K562 (cell line): Measurements from ENCODE around the gene MBD5. TPM values are rescaled to one million over a fixed set of nuclear protein-coding genes. Genes with fewer than 3 reads are reported as not detected.

Source experiments
- CBX8 ChIP-seq: fragments of 200-600 bp; sonication (generic); IDR thresholded peaks from 2 replicates; pipeline ENCODE4 v1.6.1; 2012; ENCODE audit warnings: borderline replicate concordance, mixed run types, low read depth, mild to moderate bottlenecking, moderate library complexity, mixed read lengths, low read length, control low read depth, inconsistent platforms; ENCODE audit not compliant: poor library complexity, severe bottlenecking; ENCODE audit errors: extremely low read depth
- RB1 ChIP-seq: fragments of 450-650 bp; IDR thresholded peaks from 2 replicates; pipeline ENCODE4 v1.6.1; 2017; ENCODE audit warnings: low read depth, mild to moderate bottlenecking
- polyA plus RNA-seq, 8 experiments: library from polyadenylated mRNA; depleted of rRNA in 4 of 8; stranded (reverse) in 5 of 8; unstranded in 3 of 8; fragments of >200 nt; fragmentation: Nextera tagmentation in 2 of 8; fragmentation: Illumina TruSeq in 1 of 8; extraction: Ambion mirVana in 2 of 8; extraction: Trizol in 1 of 8; gene quantifications; 2 replicates each; pipeline versions ENCODE4 v1.2.1 to v1.2.3, GENCODE V29; 2011 to 2014; ENCODE audit warnings: inconsistent platforms in 1 of 8, missing spikeins in 1 of 8
- total RNA-seq, 7 experiments: library from RNA; depleted of rRNA in 6 of 7; stranded (reverse); fragments of >200 nt in 6 of 7; fragmentation: Illumina TruSeq in 2 of 7; extraction: Trizol in 2 of 7; gene quantifications; 2 replicates each; pipeline versions ENCODE4 v1.2.1 to v1.2.3, GENCODE V29; 2011 to 2021; ENCODE audit warnings: low replicate concordance in 1 of 7
- TF ChIP-seq, protein P1 (sequence below): fragments of 450-650 bp; IDR thresholded peaks from 2 replicates; pipeline ENCODE4 v1.6.1; 2017; ENCODE audit warnings: mild to moderate bottlenecking, moderate library complexity
- TF ChIP-seq, protein P2 (sequence below), 3 experiments: fragments of 200-800 bp in 1 of 3; fragments of 250-450 bp in 1 of 3; fragments of 450-650 bp in 1 of 3; sonication (Bioruptor Pico) in 1 of 3; sonication (Bioruptor generic) in 1 of 3; formaldehyde crosslinking in 1 of 3; IDR thresholded peaks; 2 replicates each; pipeline versions ENCODE4 v1.6.1 to v1.8.0; 2016 to 2022; ENCODE audit warnings: mild to moderate bottlenecking in 2 of 3, missing genetic modification characterization in 2 of 3, missing compliant biosample characterization in 1 of 3, moderate library complexity in 1 of 3
- TF ChIP-seq, protein P3 (sequence below): fragments of 250-450 bp; sonication (Bioruptor Pico); IDR thresholded peaks from 2 replicates; pipeline ENCODE4 v1.5.0; 2022; ENCODE audit warnings: mild to moderate bottlenecking

The MBD5 gene
- total and polyA plus RNA-seq, 9 of the 15 experiments (the other 6 are each of a cell fraction or from before 2014, with no cell fraction given) = 3.4 to 14.5 (median 9.0) TPM

DNA sequence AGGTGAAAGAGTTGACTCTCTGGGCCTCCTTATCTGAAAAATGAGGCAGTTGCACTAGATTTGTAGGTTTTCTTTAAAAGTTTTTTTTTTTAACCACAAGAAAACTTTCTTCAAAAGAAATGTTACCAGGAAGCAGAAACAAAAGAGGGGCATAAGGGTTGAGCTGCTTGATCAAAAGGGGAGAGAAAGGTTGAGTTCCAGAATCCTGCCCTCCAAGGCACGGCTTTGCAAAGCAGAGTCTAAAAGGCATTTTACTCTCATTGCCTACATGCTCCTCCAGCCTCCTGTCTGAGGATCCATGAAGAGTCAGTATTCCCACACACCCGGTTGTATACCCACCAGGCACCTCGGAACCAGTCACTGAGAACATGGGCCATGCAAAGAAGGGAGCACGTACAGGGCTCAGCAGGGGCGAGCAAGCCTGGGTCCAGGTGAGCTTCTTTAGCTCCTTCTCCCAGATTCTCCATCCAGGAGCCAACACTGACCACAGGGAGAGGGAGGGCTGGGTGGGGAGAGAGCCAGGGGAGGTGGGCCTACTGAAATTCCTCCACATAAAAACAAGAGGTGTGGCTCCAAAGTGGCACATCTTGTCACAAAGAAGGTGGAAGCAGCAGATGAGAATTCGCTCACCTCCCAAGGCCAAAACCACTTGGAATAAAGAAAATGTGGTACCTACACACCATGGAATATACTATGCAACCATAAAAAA lies 507.6 kb downstream of the MBD5 start (continued):
- TF ChIP-seq, protein P1, sequence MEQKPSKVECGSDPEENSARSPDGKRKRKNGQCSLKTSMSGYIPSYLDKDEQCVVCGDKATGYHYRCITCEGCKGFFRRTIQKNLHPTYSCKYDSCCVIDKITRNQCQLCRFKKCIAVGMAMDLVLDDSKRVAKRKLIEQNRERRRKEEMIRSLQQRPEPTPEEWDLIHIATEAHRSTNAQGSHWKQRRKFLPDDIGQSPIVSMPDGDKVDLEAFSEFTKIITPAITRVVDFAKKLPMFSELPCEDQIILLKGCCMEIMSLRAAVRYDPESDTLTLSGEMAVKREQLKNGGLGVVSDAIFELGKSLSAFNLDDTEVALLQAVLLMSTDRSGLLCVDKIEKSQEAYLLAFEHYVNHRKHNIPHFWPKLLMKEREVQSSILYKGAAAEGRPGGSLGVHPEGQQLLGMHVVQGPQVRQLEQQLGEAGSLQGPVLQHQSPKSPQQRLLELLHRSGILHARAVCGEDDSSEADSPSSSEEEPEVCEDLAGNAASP = no peak
- TF ChIP-seq, protein P2, sequence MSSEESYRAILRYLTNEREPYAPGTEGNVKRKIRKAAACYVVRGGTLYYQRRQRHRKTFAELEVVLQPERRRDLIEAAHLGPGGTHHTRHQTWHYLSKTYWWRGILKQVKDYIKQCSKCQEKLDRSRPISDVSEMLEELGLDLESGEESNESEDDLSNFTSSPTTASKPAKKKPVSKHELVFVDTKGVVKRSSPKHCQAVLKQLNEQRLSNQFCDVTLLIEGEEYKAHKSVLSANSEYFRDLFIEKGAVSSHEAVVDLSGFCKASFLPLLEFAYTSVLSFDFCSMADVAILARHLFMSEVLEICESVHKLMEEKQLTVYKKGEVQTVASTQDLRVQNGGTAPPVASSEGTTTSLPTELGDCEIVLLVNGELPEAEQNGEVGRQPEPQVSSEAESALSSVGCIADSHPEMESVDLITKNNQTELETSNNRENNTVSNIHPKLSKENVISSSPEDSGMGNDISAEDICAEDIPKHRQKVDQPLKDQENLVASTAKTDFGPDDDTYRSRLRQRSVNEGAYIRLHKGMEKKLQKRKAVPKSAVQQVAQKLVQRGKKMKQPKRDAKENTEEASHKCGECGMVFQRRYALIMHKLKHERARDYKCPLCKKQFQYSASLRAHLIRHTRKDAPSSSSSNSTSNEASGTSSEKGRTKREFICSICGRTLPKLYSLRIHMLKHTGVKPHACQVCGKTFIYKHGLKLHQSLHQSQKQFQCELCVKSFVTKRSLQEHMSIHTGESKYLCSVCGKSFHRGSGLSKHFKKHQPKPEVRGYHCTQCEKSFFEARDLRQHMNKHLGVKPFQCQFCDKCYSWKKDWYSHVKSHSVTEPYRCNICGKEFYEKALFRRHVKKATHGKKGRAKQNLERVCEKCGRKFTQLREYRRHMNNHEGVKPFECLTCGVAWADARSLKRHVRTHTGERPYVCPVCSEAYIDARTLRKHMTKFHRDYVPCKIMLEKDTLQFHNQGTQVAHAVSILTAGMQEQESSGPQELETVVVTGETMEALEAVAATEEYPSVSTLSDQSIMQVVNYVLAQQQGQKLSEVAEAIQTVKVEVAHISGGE (CRISPR knock-in tag; IDR thresholded peaks at IDR 0.05) = no peak
- TF ChIP-seq, protein P3, sequence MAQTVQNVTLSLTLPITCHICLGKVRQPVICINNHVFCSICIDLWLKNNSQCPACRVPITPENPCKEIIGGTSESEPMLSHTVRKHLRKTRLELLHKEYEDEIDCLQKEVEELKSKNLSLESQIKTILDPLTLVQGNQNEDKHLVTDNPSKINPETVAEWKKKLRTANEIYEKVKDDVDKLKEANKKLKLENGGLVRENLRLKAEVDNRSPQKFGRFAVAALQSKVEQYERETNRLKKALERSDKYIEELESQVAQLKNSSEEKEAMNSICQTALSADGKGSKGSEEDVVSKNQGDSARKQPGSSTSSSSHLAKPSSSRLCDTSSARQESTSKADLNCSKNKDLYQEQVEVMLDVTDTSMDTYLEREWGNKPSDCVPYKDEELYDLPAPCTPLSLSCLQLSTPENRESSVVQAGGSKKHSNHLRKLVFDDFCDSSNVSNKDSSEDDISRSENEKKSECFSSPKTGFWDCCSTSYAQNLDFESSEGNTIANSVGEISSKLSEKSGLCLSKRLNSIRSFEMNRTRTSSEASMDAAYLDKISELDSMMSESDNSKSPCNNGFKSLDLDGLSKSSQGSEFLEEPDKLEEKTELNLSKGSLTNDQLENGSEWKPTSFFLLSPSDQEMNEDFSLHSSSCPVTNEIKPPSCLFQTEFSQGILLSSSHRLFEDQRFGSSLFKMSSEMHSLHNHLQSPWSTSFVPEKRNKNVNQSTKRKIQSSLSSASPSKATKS = no peak
- TF ChIP-seq RB1 (no peak), CBX8 (no peak)
